ENCODE measurements around the gene COL11A2.

The COL11A2 gene

DNA sequence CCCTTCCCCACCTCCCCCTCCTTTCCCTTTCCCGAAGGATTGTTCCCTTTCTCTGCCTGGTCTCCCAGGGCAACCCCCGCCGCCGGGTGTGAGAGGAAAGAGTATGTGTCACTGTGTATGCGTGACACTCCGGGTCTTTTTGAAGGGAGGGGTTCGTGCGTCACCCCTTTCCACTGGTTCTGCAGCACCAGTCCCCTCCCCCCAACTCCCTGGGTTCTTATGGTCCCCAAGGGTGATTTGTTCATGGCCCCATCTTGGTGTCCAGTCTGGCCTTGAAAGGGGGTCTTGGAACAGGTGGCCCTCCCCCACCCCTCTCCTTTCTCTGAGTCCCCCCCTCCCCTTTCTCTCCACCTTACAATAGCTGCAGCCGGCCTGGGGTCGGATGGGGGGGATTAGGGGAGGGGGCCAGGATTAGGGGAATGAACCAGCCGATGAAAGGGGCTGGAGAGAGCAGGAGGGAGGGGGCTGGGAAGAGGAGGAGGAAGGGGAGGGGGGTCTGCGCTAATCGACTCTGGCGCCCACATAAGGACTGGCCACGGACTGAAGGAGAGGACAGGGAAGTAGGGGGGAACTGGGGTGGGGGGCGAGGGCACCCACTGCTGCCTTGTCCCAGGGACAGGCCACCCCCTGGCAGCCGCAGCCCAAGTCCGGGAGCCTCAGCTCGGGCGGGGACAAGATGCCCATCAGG is 14.7 kb upstream of the COL11A2 start:
- no peak for DNase-seq (ENCODE audit: low read depth in 2 of 3, low spot score in 2 of 3)

GRCh38 chr6:33206027-33206863 is 14.0 kb upstream of the COL11A2 start:
- DNase-seq (ENCODE audit: low read depth in 2 of 3, low spot score in 2 of 3), result no peak

GRCh38 chr6:33205191-33206026 is 13.1 kb upstream of the COL11A2 start:
- DNase-seq (ENCODE audit: low read depth in 2 of 3, low spot score in 2 of 3), result peak in 2 of 3 experiments; percentile 38 to 42

DNA sequence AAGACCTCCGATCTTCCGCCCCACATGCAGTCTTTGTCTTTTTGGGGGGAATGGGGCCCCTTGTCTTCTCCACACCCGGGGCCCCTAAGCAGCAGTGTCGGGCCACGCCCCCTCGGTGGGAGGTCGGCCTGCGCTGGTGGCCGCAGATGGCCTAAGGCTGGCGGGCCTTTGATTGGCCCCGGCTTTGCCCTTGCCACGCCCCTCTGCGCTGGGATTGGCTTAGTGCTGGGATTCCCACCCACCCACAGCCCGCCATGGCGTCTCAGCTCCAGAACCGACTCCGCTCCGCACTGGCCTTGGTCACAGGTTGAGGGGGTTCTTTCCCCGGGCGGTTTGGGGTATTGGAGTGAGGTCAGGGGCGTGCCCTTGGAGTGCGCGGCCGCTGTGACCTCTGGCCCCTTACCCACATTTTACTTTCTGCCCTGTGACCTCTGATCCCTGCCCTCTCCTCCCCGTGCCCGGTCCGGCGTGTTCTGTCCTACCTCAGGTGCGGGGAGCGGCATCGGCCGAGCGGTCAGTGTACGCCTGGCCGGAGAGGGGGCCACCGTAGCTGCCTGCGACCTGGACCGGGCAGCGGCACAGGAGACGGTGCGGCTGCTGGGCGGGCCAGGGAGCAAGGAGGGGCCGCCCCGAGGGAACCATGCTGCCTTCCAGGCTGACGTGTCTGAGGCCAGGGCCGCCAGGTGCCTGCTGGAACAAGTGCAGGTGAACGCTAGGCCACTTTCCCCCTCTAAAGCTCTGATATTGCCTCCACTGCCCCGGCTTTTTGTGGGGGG is 12.3 kb upstream of the COL11A2 start, which contains the start of gene HSD17B8:
TSS of gene HSD17B8 (plus strand) at position 241 of the 776 bp plus-strand sequence. CDS start at position 255, 14 bp downstream.
- DNase-seq (ENCODE audit: low read depth in 2 of 3, low spot score in 2 of 3), result peak; percentile 78 to 84 (median 82)

DNA sequence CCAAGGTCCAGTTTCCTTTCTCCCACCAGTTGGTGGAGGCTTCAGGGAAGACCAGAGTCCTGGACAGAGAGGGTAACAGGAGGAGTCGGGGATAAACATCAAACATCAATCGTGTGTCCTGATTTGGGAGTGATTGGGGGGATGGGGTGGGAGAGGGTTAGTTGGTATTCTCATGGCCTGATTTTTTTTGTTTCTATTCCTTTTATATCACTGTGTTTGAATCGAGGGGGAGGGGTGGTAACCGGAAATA is 11.8 kb upstream of the COL11A2 start:
- no peak for DNase-seq (ENCODE audit: low read depth in 2 of 3, low spot score in 2 of 3)

DNA sequence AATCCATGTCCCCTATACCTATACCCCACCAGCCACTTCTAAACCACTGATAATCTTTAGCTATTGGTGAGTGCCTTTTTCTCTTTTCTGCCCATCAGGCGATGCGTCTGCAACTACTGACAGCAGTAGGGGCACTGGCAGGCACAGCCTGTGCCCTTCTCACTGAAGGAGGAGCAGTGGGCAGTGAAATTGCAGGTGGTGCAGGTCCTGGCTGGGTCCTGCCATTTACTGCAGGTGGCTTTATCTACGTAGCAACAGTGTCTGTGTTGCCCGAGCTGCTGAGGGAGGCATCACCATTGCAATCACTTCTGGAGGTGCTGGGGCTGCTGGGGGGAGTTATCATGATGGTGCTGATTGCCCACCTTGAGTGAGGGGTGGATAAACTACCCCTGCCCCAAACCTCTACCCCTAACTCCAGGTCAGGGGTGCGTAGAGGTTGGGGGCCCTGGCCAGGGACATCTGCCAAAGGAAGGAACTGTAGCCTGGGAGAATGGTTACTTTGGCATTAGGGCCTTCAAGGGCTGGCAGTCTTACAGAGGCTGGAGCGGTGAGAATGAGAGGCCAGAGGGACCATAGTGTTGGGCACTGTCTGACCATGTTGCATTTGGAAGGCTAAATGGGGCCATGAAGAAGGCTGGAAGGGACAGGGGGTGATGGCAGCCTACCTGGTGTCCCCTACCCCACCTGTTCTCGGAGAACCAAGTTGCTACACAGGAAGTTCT is 11.3 kb upstream of the COL11A2 start:
- no peak for DNase-seq (ENCODE audit: low read depth in 2 of 3, low spot score in 2 of 3)

DNA sequence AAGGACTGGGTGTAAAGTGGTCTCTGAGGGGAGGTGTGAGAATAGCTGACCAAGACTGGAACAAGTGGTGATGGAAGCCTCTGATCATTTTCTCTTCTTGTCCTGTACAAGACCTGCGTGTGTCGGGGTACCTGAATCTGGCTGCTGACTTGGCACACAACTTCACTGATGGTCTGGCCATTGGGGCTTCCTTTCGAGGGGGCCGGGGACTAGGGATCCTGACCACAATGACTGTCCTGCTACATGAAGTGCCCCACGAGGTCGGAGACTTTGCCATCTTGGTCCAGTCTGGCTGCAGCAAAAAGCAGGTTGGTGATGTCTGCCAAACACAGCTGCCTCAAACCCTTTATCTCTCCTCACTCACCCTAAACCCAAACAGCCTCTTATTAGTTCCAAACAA is 10.5 kb upstream of the COL11A2 start:
- no peak for DNase-seq (ENCODE audit: low read depth in 2 of 3, low spot score in 2 of 3)

- no peak for DNase-seq (ENCODE audit: low read depth in 2 of 3, low spot score in 2 of 3)
These were observed 9.7 kb upstream of the COL11A2 start for GRCh38 chr6:33201935-33202334.

DNA sequence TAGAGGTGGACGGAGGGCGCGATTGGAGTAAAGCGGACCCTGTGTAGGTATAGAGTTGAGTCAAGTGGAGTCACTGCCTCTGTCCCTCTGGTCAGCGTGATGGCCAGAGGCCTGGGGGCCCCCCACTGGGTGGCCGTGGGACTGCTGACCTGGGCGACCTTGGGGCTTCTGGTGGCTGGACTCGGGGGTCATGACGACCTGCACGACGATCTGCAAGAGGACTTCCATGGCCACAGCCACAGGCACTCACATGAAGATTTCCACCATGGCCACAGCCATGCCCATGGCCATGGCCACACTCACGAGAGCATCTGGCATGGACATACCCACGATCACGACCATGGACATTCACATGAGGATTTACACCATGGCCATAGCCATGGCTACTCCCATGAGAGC is 8.9 kb upstream of the COL11A2 start:
- no peak for DNase-seq (ENCODE audit: low read depth in 2 of 3, low spot score in 2 of 3)

GRCh38 chr6:33200219-33201146 is 8.2 kb upstream of the COL11A2 start, which contains the start of the genes RXRB and SLC39A7:
RXRB (minus strand) TSS chr6:33200665; CDS start chr6:33200476, 189 bp downstream.
SLC39A7 (plus strand) TSS chr6:33200867; CDS start chr6:33201246, 379 bp downstream.
- peak; percentile 92 to 96 (median 96) for DNase-seq (ENCODE audit: low read depth in 2 of 3, low spot score in 2 of 3)

DNA sequence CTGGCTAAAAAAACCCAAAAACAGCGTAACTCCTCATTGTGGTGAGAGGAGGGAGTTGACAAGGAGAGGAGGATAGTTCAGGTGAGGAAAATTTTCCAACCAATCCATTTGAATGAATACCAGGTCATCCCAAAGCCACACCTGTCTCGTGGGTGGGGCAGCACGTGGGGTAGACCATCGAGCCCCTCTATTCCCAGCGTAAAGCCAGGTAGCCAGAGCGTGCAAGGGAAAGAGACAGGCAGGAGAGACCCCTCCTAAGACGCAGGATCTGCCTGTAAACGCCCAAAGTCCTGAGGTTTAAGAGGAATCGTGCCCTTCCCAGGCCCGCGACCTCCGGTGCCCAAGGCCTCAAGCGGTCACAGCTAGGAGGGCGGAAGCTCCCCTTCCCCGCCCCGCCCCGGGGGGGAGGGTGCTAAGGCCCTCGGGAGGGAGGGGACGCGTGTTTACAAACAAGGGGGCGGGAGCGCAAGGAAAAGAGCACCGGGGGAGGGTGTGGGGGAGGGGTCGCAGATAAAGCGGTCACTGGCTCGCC is 7.5 kb upstream of the COL11A2 start:
- DNase-seq (ENCODE audit: low read depth in 2 of 3, low spot score in 2 of 3), result peak in 1 of 3 experiments; percentile 41

- DNase-seq (ENCODE audit: low read depth in 2 of 3, low spot score in 2 of 3), result no peak
These were observed 6.7 kb upstream of the COL11A2 start for GRCh38 chr6:33198853-33199436.

DNA sequence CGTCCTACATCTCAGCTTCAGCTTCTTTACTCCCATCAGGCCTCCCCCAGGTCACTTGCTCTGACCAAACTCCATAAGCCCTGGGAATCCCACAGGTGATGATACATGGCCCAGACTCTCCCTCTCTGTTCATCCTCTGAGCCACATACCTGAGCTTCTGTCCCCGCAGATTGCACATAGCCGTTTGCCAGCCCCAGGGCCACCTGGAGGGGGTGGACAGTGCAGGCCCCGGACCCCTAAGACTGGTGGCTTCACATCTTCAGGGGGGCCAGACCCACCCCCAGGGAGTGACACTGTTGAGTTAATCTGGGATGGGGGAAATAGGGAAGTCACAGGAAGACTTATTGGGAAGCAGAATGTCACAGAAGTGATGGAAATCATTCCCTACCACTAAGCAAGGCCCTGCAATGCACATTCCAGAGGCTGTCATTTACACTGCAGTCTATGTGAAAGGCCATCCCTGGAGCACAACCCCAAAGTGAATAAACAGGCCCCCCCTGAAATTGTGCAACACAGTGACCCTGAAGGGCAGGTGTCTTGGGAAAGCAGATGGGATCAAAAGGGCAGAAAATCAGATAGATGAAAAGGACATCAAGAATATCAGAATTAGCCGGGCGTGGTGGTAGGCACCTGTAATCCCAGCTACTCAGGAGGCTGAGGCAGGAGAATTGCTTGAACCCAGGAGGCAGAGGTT is 6.0 kb upstream of the COL11A2 start:
- DNase-seq (ENCODE audit: low read depth in 2 of 3, low spot score in 2 of 3), result no peak

GRCh38 chr6:33197431-33198048 is 5.3 kb upstream of the COL11A2 start:
- no peak for DNase-seq (ENCODE audit: low read depth in 2 of 3, low spot score in 2 of 3)

DNA sequence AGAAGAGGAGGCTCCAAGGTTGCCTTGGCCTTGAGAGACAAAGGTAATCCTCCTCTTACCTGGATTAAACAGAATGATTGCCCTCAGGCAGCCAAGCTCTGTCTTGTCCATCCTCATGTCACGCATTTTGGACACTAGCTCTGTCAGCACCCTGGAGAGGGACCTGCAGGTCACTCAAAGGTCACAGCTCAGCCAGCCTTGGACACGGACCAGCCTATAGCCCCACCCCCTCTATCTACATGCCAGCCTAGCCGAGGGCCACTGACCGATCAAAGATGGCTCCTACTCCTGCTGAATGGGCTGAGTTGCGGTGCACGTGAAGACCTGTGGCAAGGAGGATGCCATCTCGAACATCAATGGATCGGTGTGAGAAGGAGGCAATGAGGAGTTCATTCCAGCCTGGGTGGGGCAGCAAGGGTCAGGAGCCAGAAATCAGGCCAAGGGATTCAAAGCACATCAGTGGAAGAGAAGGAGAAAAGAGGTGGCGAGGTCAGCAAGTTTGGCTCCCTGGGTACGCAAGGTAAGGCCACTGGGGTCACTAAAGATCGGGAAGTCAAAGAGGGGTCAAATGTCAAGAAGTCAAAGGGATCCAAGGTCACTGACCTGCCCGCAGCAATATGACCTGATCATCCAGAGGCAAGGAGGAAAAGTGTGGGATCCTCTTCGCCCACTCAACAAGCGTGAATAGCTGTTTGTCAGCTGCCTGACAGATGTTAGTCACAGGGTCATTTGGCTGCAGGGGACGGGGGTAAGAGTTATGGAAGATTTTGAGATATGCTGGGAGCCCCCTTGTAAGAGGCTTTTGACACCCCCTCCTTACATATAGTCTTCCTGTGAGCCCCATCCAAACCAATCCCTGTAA is 3.3 kb upstream of the COL11A2 start:
- DNase-seq (ENCODE audit: low read depth in 2 of 3, low spot score in 2 of 3), result no peak

DNA sequence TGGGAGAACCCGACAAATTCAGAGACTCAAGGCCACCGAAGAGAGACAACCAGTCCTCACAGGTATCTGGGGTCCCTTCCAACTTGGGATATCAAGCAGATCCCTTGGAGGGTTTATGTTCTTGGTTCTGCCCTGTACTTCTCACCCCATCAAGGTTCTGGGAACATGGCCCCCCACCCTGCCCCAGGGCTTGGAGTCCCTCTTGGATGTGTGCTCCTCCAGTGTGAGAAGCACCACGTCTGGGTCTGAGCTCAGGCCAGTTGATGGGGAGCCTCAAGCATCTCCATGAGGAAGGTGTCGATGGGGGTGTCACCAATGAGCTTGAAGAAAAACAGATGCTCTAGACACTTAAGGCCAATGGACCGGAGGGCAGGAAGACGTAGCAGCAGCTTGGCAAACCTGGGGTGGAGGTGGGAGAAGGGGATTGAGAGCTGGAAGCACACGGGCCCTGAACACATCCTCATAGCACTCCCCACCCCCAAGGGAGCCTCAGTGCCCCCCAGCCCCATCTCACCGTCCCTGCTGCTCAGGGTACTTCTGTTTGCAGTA is 2.2 kb upstream of the COL11A2 start:
- no peak for DNase-seq (ENCODE audit: low read depth in 2 of 3, low spot score in 2 of 3)

Data from activated CD8-positive, alpha-beta memory T cell treated with anti-CD3 and anti-CD28 coated beads for 48 hours (primary cell).